CD4-positive, alpha-beta T cell treated with Interferon alpha-2 for 1 hour (primary cell): Measurements from ENCODE around the gene PARD3.
"Not testable (repeated sequence)": the region's sequence is repeated elsewhere in the genome, so short reads cannot be mapped to it uniquely, and the experiment has no call there.

ENCODE experiments used
- DNase-seq, 2 donors: peaks; one replicate each; pipeline ENCODE4 v3.0.0-alpha.2; 2020 to 2022

The PARD3 gene

GRCh38 chr10:34795334-34795733 is 19.8 kb downstream of the PARD3 start:
- DNase-seq: no peak

GRCh38 chr10:34794835-34795234 is 20.3 kb downstream of the PARD3 start:
- no peak for DNase-seq

- not testable (repeated sequence) for DNase-seq
Observed at GRCh38 chr10:34793581-34793980, 21.5 kb downstream of the PARD3 start.

GRCh38 chr10:34792881-34793280 is 22.2 kb downstream of the PARD3 start:
- DNase-seq: no peak

- no peak for DNase-seq
Observed at GRCh38 chr10:34791947-34792346, 23.1 kb downstream of the PARD3 start.

GRCh38 chr10:34791228-34791627 is 23.9 kb downstream of the PARD3 start:
- DNase-seq: no peak

- DNase-seq: no peak
Observed at GRCh38 chr10:34789966-34790506, 25.1 kb downstream of the PARD3 start.

- DNase-seq: no peak
Observed at GRCh38 chr10:34786464-34786863, 28.6 kb downstream of the PARD3 start.

GRCh38 chr10:34781711-34782110 is 33.4 kb downstream of the PARD3 start:
- no peak for DNase-seq

GRCh38 chr10:34780818-34781380 is 34.2 kb downstream of the PARD3 start:
- DNase-seq: no peak

- DNase-seq: no peak
Observed at GRCh38 chr10:34778237-34778636, 36.9 kb downstream of the PARD3 start.

- DNase-seq: no peak
Observed at GRCh38 chr10:34776090-34776690, 38.9 kb downstream of the PARD3 start.

- no peak for DNase-seq
Observed at GRCh38 chr10:34775044-34775637, 40.0 kb downstream of the PARD3 start.

GRCh38 chr10:34773636-34774630 is 41.2 kb downstream of the PARD3 start:
- no peak for DNase-seq

GRCh38 chr10:34771525-34771924 is 43.6 kb downstream of the PARD3 start:
- DNase-seq: no peak

GRCh38 chr10:34771106-34771505 is 44.0 kb downstream of the PARD3 start:
- no peak for DNase-seq

GRCh38 chr10:34769899-34770298 is 45.2 kb downstream of the PARD3 start:
- no peak for DNase-seq

GRCh38 chr10:34768972-34769330 is 46.1 kb downstream of the PARD3 start:
- DNase-seq: no peak

- DNase-seq: no peak
Observed at GRCh38 chr10:34768261-34768971, 46.7 kb downstream of the PARD3 start.

- no peak for DNase-seq
Observed at GRCh38 chr10:34766811-34767494, 48.1 kb downstream of the PARD3 start.

- DNase-seq: no peak
Observed at GRCh38 chr10:34766266-34766600, 48.9 kb downstream of the PARD3 start.

- DNase-seq: no peak
Observed at GRCh38 chr10:34764472-34764946, 50.6 kb downstream of the PARD3 start.
